HG03460 (cell line): ENCODE data around the gene VSX2.

ENCODE experiments used
- ATAC-seq: cut with Tn5 transposase; IDR thresholded peaks from one replicate; pipeline ENCODE4 v1.9.1; 2021; ENCODE audit not compliant: unreplicated experiment

VSX2 gene

DNA sequence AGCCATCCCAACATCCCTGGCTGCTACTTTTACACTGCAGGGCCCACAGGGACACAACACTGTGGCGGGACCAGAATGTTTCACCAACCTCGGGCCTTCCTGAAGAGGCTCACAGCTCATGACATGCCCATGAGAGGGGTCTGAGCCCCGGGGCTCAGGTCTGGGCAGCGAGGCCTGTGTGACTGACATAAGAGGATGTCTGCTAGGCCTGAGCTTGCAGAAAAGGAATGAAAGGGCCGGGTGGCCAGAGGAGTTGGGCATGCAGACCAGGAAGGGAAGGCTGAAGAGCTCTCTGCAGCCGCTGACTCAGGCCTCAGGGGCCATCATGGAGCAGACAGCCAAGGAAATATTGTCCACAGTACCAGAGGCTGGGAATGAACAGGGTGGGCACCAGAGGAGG, 18.3 kb upstream of the VSX2 start:
- no peak for ATAC-seq

DNA sequence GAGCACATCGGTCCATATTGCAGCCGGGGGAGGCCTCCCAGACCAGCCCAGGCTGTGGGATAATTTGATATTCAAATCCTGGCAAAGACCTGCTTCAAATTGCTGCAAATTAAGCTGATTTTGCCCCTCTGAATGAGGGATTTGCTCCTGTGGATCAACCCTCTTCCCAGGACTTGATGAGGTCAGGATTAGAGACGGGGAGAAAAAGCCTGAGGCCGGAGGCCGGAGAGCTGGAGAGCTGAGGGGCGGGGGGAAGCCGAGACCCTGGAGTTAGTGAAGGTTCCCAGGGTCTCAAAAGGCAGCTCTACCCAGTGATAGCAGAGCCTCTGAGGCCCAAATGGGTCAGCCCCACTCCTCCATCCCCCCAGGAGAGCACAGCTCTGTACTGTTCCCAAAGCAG, 17.5 kb upstream of the VSX2 start:
- ATAC-seq, result no peak

DNA sequence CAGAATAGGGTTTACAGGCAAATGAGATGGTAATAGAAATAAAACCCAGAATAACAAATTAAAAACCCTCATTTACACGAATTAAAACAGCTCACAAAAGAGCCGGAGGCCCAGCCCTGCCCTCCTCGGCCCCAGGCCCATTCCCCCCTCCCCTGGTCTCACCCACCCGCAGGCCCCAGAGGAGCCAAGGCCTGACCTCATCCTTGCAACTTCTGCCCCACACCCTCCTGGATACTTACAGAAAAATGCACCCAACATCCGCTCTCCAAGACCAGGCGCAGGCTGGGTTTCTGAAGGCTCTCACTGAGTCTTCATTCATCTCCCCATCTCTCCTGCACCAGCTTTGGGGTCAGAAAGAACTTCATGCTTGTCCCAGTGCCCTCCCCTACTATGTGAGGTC, 16.2 kb upstream of the VSX2 start:
- ATAC-seq, result no peak

DNA sequence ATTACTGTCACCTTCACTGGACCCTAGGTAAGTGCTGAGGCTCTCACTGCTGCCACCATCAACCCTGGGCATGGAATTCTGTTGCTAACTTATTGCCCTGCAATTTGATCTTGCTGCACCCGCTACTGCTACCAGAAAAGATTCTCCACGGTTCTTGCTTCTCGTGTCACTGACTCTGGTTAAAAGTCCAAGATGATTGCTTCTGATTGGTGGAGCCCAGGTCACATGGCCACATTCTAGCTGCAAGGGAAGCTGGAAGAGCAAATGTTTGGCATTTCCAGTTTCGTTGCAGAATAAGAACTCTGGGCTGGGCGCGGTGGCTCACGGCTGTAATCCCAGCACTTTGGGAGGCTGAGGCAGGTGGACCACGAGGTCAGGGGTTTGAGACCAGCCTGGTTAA, 7.5 kb upstream of the VSX2 start:
- no peak for ATAC-seq

DNA sequence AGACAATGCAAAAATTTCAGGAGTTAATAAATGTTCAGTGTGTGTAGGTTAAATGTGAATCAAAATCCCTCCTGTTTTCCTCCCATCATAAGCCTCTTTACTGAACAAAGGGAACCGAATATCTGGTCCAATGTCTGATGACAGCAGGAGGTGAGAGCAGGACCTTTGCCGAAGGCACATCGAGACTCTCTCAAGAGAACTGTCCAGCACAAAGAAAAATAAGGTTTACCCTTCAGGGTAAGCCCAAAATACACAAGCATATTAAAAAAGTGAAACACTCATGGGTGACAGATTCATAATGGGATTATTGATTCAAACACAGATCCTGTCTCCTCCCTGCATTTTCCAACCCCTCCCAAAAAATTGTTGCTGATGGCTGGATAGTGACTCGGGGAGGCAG, 4.2 kb upstream of the VSX2 start:
- ATAC-seq, result no peak

DNA sequence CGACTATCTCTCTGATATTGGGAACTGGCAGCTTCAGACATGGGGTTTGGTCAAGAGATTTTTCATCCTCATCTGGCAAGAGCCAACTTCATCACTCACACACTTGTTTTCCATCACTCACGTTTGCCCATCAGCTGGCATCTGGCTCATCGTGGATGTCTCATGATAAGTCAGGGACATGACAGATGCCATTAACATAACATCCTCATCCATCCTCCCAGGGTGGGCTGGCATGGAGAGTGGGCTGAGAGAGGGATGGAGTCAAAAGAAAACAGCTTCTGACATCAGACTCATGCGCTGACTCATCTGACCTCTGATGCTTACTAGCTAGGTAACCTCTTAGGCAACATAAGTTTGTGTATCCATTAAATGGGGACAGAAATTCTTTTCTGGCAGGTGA, 1.8 kb upstream of the VSX2 start:
- no peak for ATAC-seq

DNA sequence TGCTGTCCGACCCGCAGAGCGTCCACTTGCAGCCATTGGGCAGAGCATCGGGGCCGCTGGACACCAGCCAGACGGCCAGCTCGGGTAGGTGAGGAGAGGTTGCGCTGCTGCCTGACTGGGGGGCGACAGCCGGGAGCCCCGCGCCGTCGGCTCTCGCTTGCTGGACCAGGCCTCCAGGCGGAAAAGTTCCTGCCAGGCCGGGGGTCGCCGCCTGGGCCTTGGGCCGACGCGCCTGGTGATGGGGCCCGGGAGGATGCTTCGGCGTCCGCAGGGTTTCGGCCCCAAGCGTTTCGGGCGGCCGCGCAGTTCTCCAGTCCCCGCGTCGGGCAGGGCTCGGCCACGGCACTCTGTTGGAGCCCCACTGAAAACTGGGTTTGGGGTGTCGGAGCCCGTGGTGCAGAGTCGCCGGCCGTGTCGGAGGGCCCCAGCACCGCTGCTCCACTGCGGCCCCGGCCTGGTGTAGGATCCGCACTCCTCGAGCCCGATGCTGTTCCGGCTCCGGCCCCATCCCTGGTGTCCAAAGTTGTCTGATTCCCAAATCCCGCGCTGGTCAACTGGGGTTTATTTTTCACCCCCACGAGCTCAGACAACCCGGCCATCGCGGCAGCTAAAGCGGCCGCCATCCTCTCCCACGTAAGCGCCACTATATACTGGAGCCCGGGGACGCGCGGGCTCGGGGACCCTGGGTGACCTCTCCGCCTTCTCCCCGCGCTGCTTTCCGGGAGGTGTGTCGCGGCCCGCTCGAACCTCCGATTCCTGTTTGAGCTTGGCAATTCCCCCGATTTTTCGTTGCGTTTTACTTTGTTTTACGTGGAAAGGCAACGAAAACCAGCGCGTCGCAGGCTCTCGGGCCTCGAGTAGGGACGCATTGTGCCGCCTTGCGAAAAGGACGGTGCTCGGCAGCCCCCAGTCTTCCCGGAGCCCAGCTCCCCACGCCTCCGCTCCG, 872 bp downstream of the VSX2 start:
- ATAC-seq, result no peak

DNA sequence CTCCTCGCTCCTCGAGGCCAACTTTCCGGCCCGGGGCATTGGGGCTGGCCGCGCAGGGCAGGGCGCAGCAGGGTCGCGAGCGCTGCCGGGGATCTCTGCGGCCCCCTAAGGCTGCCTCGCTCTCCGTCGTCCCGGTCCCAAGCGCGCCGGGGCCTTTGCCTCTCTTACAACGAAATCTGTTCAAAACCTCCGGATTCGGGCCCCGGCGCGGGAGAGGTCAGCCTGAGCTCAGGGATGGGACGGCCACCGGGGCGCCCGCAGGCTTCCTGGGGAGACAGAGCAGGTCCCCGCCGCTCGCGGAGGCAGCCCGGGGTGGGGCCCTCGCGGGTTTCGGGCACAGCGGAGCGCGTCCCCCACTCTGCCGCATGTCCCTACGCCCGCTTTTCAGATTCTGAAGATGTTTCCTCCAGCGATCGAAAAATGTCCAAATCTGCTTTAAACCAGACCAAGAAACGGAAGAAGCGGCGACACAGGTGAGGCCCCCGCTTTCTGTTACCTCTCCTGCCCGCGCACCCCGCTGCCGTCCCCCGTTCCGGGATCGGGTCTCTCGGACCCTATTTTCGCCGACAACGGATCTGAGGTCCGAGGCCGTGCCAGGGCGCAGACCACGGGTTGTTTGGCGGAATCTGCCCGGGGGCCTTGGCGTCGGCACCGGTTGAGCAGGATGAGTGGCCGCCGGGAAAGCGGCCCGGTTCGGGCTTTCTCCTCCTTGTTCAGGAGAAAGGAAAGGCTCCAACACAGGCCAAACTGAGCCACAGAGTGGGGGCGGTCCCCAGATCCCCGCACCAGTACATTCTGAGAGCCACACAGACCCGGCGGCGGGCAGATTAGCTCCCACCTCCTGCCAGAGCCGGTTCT, 1.8 kb downstream of the VSX2 start:
- no peak for ATAC-seq

DNA sequence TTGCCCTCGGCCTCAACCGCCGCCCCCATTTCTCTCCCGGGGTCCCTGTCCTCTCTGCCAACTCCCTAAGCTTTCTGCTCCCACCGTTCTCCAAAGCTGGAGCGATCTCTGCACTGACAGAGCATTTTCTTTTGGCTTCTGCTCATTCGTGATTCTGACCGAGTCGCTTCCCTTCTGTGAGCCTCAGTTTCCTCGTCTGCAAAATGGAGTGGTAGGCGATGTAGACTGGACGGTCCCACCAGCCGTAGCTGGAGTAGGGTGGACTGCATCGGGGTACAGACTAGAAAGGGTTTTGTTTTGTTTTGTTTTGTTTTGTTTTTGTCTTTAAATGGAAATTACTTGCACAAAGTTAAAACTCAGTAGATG, 2.4 kb downstream of the VSX2 start:
- no peak for ATAC-seq

DNA sequence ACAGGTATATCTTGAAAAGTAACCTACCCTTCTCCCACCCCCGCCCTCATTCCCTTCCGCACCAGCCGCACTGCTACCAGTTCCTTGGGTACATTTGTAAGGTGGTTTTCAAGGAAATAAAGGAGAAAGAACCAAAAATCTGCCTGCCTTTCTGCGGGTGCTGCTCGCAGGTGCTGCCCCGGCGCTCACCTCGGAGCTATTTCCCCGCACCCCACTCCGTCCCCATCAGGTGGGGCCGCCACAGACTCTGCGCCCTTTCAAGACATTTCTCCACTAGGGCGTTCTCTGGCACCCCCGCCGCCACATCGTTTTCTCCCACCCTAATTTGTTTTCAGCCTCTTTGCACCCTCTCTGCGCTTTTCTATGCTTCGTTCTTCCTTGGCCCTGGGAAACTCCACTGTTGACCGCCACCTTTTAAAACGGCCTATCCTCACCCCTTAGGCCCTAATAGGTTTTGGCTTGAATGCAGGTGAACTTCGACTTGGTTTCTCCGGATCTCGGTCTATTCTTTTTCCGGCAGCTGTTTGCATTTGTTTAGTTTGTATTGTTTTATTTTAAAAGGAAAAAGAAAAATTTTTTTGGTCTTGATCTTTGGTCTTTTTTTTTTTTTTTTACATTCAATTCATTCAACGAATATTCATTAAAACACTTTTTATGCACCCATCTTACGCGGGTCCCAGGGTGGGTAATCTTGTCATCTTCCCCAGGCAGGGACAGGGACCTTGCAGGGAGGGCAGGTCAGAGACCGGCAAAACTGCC, 3.0 kb downstream of the VSX2 start:
- ATAC-seq, result no peak

DNA sequence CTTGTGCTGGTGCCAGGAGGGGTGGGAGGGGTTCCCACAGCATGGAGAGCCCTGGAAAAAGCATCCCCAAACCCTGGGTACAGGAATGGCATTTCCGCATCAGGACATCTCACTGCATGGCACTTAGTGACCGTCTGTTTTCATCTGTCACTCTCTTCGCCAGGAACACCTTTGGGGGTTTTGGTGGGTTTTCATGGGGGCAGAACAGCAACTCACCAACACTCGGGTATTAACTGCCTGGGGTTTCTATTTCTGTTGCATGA, 3.5 kb downstream of the VSX2 start:
- ATAC-seq, result no peak

DNA sequence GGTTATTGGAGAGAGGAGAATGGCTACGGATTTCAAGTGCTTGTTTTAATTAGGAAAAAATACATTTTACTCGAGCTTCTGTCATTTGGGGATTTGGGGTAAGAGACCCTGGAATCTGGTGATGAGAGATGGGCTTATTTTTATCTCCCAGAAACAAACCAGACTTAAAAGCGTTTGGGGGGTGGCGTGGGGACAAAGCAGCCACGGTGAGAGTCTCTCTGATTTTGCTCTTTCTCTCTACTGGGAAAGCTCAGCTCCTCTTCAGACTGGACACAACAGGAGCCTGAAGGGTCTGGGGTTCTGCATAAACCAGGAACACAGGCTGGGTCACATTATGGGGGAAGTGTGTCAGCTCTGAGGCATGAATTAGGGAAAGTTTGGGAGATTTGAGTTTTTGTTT, 3.8 kb downstream of the VSX2 start:
- ATAC-seq, result no peak

DNA sequence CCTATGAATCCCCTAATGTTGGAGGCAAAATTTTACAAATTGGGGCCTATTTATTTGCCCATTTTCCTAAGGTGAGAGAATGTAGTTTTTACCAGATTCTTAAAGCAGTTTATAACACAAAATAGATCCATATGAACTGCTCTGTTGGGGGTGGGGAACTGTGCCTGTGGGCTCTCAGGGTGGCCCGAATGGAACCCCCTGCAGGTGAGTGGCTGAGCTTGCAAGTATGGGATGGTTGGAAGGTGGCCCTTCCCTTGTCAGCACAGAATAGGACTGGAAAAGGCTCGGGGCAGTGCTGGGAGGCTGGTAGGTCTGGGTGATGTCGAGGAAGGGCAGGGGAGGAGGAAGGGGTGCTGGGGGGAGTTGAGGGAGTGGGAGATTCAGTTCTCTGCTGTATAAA, 4.9 kb downstream of the VSX2 start:
- no peak for ATAC-seq

DNA sequence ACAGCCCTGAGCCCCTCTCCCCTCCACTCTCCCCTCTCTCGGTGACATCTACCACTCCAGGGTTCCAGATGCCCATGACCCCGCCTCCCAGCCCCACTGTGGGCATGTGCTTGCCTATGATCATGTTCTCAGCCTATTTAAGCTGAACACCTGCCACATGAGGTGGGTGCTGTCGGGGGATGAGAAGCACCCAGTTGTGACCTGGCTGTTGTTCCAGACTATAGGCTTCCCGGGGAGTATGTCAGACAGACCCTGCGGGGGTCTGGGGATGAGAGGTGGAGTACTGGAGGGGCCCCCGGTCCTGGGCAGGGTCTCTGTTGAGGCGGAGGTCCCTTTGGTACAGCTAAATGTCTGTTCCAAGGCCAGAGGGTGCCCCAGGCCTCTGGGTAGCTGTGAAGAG, 6.0 kb downstream of the VSX2 start:
- no peak for ATAC-seq

DNA sequence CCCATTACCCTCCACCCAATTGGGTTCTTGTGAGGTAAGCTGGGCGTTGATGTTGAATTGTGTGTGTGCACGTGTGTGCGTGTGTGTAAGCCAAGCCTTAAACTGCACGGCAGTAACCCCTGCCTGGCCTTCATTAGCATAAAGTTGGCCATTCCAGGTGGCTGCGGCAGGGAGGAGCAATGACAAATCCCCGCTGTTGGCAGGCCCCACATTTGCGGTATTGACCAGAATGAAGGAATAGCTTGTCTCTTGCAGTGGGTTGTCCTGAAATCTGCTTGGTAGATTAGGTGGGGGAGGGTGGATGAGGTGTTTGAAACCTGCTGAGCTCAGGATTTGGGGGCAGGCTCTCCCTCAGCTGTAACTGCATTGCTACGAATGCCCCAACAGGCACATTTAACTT, 7.3 kb downstream of the VSX2 start:
- no peak for ATAC-seq

DNA sequence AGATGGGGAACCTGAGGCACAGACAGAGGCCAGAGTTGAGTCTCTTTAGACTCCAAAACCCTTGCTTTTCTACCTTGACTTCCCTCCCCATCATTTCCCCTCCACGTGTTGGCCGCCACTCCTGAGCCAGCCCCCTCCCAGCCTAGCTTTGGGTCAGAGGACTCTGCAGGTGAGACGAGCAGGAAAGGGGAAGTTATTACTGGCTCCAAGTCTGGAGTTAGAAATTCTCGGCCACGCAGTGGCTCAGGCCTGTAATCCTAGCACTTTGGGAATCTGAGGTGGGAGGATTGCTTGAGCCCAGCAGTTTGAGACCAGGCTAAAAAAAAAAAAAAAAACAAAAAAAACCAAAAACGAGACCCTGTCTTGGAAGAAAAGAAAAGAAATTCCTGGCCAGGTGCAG, 8.8 kb downstream of the VSX2 start:
- no peak for ATAC-seq

DNA sequence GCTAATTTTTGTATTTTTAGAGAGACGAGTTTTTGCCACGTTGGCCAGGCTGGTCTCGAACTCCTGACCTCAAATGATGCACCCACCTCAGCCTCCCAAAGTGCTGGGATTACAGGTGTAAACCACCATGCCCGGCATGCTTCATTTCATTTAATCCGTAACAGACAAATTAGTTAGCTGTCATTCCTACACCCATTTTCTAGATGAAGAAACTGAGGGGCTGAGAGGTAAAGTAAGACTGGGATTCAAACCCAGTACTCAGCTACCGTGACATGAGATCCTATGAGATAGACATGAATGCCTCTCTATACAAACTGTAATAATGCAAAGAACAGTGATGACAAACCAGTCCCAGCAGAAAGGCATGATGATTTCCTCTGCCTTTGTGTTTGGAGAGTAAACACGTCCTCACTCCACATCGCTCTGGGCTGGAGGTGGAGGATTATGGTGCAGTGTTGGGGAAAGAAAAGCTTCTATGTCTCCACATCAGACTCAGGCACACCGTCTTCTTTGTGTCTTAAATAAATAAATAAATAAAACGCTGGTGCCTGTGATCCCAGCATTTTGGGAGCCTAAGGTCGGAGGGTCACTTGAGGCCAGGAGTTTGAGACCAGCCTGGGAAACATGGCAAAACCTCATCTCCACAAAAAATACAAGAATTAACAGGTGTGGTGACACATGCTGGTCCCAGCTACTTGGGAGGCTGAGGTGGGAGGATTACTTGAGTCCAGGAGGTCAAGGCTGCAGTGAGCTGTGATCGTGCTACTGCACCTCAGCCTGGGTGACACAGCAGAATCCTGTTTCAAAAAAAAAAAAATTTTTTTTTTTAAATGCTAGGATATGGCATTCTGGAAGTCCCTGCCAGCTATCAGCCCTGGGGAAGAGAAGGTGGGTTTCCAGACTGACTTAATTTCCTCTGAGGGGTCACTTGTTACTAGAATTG, 10.5 kb downstream of the VSX2 start:
- ATAC-seq, result no peak

DNA sequence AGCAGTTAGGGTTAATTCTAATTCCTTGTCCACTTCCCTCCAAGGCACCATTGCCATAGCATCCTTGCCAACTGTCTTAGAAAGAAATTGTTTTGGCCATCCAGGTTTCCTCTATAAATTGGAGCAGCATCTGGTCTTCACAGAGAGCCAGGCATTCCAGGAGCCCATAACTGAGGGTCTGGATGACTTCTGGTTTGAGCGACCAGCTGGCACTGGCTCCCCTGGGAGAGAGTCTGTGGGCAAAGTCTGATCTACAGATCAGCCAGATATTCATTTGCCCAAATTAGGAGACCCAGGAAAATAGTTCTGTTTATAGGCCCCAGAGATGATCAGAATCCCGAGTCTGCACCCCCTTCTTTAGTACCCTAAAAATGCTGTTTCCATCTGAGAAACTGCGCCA, 16.0 kb downstream of the VSX2 start:
- ATAC-seq, result no peak

DNA sequence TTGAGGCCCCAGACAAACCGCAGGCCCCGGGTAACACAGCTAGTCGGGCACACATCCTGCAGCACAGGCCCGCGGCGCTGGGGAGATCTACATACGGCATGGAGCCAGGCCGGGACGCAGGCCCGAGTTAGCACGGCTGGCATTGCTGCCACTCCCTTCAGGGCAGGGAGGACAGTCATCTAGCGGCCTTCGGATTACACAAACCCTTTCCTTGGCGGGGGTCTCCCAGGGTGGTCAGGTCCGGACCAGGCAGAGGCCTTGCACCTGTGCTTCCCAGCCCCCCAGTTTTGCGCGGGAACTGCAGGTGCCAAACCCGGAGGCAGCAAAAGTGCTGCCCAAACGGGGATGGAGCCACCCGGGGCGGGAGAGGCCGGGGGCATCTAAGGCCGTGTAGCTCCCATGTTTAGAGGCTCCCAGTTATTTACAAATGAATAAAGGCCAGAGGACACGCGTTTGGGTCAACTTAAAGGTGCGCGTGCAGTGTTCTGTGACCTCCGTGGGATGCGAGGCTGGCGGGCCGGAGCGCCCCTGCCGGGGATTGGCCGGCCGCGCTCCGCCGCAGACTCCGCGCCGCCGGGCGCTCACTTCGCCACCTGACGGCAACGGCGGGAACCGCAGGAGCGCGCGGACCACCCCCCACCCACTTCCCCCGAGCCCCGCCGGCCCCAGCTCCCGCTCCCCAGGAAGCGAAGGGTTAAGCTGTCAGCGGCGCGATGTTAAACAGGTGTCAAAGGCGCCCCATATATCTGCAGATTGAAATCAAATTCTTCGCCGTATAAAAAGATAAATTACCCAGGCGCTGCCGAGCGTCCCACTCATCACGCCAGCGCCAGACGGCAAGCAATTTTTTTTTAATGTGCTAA, 18.1 kb downstream of the VSX2 start:
- peak; percentile 71 for ATAC-seq
